Neuronal stem cell (in vitro differentiated cells): ENCODE results near the gene SHISA6.

ENCODE experiments used
- DNase-seq: peaks from one replicate; pipeline ENCODE4 v3.0.0-alpha.2; 2013; ENCODE audit warnings: low spot score
- H2AFZ ChIP-seq: one replicate; pipeline ENCODE4 v1.6.1; 2013; ENCODE audit warnings: mild to moderate bottlenecking, low read length, inconsistent platforms
- H2AK5ac ChIP-seq: 2 replicates; pipeline ENCODE4 v1.6.1; 2013; ENCODE audit warnings: low read depth, mild to moderate bottlenecking, inconsistent platforms, low read length, moderate library complexity, mixed read lengths
- H2BK120ac ChIP-seq: 2 replicates; pipeline ENCODE4 v1.6.1; 2013; ENCODE audit warnings: low read depth, mild to moderate bottlenecking, inconsistent platforms, low read length, moderate library complexity, mixed read lengths
- H2BK12ac ChIP-seq: one replicate; pipeline ENCODE4 v1.6.1; 2013; ENCODE audit warnings: low read length, inconsistent platforms
- H2BK15ac ChIP-seq: 2 replicates; pipeline ENCODE4 v1.6.1; 2013; ENCODE audit warnings: mild to moderate bottlenecking, low read length, inconsistent platforms, mixed read lengths
- H2BK5ac ChIP-seq: one replicate; pipeline ENCODE4 v1.6.1; 2013; ENCODE audit warnings: inconsistent platforms, mild to moderate bottlenecking, low read length, moderate library complexity
- H3K14ac ChIP-seq: one replicate; pipeline ENCODE4 v1.6.1; 2013; ENCODE audit warnings: low read length, inconsistent platforms
- H3K18ac ChIP-seq: 2 replicates; pipeline ENCODE4 v1.6.1; 2013; ENCODE audit warnings: low read length, inconsistent platforms
- H3K23ac ChIP-seq: 2 replicates; pipeline ENCODE4 v1.6.1; 2013; ENCODE audit warnings: low read depth, mild to moderate bottlenecking, mixed read lengths, low read length, inconsistent platforms; ENCODE audit not compliant: poor library complexity
- H3K27ac ChIP-seq: replicated peaks from 3 replicates; pipeline ENCODE4 v1.5.1; 2013; ENCODE audit warnings: low read length, inconsistent platforms
- H3K27me3 ChIP-seq, 3 experiments: 2 replicates each; pipeline ENCODE4 v1.6.1; 2013; ENCODE audit warnings: low read length in 3 of 3, mild to moderate bottlenecking in 2 of 3, inconsistent platforms in 1 of 3, low read depth in 1 of 3, mixed read lengths in 1 of 3, moderate library complexity in 1 of 3; ENCODE audit not compliant: control insufficient read depth in 3 of 3, insufficient read depth in 3 of 3
- H3K36me3 ChIP-seq, 2 donors: replicated peaks in 1 of 2; 2 replicates each; pipeline ENCODE4 v1.6.1; 2013; ENCODE audit warnings: low read length in 2 of 2; ENCODE audit not compliant: control insufficient read depth in 2 of 2, insufficient read depth in 2 of 2
- H3K4ac ChIP-seq: 2 replicates; pipeline ENCODE4 v1.6.1; 2013; ENCODE audit warnings: inconsistent platforms, mild to moderate bottlenecking, low read length, moderate library complexity
- H3K4me1 ChIP-seq, 2 donors: 1 replicate in 1 of 2; 2 replicates in 1 of 2; pipeline ENCODE4 v1.6.1; 2013; ENCODE audit warnings: low read length in 2 of 2, low read depth in 1 of 2; ENCODE audit not compliant: control insufficient read depth in 2 of 2, insufficient read depth in 1 of 2
- H3K4me2 ChIP-seq: one replicate; pipeline ENCODE4 v1.6.1; 2013; ENCODE audit warnings: mild to moderate bottlenecking, low read length, inconsistent platforms; ENCODE audit not compliant: insufficient read depth, poor library complexity, severe bottlenecking
- H3K4me3 ChIP-seq, 2 donors: 2 replicates each; pipeline ENCODE4 v1.5.1; 2013; ENCODE audit warnings: low read length in 2 of 2, mild to moderate bottlenecking in 2 of 2, inconsistent platforms in 1 of 2, moderate library complexity in 1 of 2
- H3K79me1 ChIP-seq: one replicate; pipeline ENCODE4 v1.6.1; 2013; ENCODE audit warnings: low read depth, mild to moderate bottlenecking, inconsistent platforms, low read length, moderate library complexity
- H3K9ac ChIP-seq: one replicate; pipeline ENCODE4 v1.6.1; 2013; ENCODE audit warnings: mild to moderate bottlenecking, low read depth, low read length, inconsistent platforms; ENCODE audit not compliant: poor library complexity
- H3K9me3 ChIP-seq, 2 donors: replicated peaks in 1 of 2; 2 replicates each; pipeline versions ENCODE3 to v1.6.1; 2013; ENCODE audit warnings: low read length in 2 of 2, mild to moderate bottlenecking in 2 of 2, inconsistent platforms in 1 of 2, low read depth in 1 of 2, mixed read lengths in 1 of 2, moderate library complexity in 1 of 2; ENCODE audit not compliant: control insufficient read depth in 2 of 2, insufficient read depth in 1 of 2
- H4K8ac ChIP-seq: one replicate; pipeline ENCODE4 v1.6.1; 2013; ENCODE audit warnings: low read depth, mild to moderate bottlenecking, inconsistent platforms, low read length, moderate library complexity
- H4K91ac ChIP-seq: one replicate; pipeline ENCODE4 v1.6.1; 2013; ENCODE audit warnings: low read length, low read depth, mild to moderate bottlenecking, inconsistent platforms; ENCODE audit not compliant: poor library complexity
- WGBS, 2 donors: extraction: QIAGEN DNeasy Blood & Tissue Kit; methylation state at CpG; one replicate each; pipeline ENCODE4 v1.1.7; 2013; ENCODE audit warnings: missing lambda C conversion rate in 2 of 2, mixed read lengths in 1 of 2; ENCODE audit not compliant: insufficient read length in 2 of 2, insufficient replicate concordance in 1 of 2; ENCODE audit errors: extremely low coverage in 2 of 2; 5-methylcytosine and 5-hydroxymethylcytosine counted together

Gene SHISA6

GRCh38 chr17:11547853-11548252 lies 306.8 kb downstream of the SHISA6 start:
- Histone ChIP-seq H4K8ac (no peak overlapping the region), H3K18ac (no peak overlapping the region), H2BK5ac (no peak overlapping the region), H3K4me2 (no peak overlapping the region), H3K14ac (no peak overlapping the region), H2BK120ac (no peak overlapping the region), H3K4ac (no peak overlapping the region), H3K9ac (no peak overlapping the region), H2AK5ac (no peak overlapping the region), H3K4me3 (no peak overlapping the region), H3K27me3 (no peaks in the 10 kb centered on the region), H3K9me3 (no peaks in the 10 kb centered on the region), H4K91ac (no peak overlapping the region), H3K4me1 (peaks cover 0 to 4% of the 10 kb centered on the region in 2 donors), H3K27ac (no peak overlapping the region), H2AFZ (no peak overlapping the region), H3K23ac (no peak overlapping the region), H2BK12ac (no peak overlapping the region), H3K36me3 (no peaks in the 10 kb centered on the region), H3K79me1 (no peaks in the 10 kb centered on the region), H2BK15ac (no peak overlapping the region)
- WGBS, 2 donors, result no CpG with 5 or more reads among the region's 4 CpGs
- DNase-seq, result no peak

DNA sequence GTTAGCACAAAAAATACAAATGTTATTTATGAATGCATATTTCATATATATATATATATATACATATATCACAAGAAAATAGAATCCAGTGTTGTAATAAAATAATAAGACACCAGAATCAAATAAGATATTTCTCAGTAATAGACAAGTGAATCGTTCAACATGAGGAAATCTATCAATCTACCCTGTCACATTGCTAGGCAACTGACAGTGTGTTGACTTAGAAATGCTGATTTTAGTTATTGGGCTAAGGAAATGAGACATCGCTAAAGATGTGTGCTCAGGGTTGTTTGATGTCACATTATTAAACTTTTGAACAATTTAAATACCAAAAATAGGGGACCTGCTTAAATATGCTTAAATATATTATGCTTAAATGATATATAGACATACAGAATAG lies 307.4 kb downstream of the SHISA6 start:
- no peak overlapping the region for H2BK120ac ChIP-seq
- no peak overlapping the region for H3K4ac ChIP-seq
- H2AFZ ChIP-seq, result no peak overlapping the region
- H4K8ac ChIP-seq, result no peak overlapping the region
- no peaks in the 10 kb centered on the region for H3K79me1 ChIP-seq
- H2BK12ac ChIP-seq, result no peak overlapping the region
- H2BK5ac ChIP-seq, result no peak overlapping the region
- H2AK5ac ChIP-seq, result no peak overlapping the region
- no CpG with 5 or more reads among the region's 2 CpGs for WGBS, 2 donors
- no peak overlapping the region for H4K91ac ChIP-seq
- H3K9me3 ChIP-seq, result no peaks in the 10 kb centered on the region
- no peak overlapping the region for H3K14ac ChIP-seq
- H2BK15ac ChIP-seq, result no peak overlapping the region
- no peak overlapping the region for H3K18ac ChIP-seq
- no peak overlapping the region for H3K9ac ChIP-seq
- H3K23ac ChIP-seq, result no peak overlapping the region
- H3K4me2 ChIP-seq, result no peak overlapping the region
- no peaks in the 10 kb centered on the region for H3K27me3 ChIP-seq
- no peaks in the 10 kb centered on the region for H3K36me3 ChIP-seq
- DNase-seq, result no peak
- H3K4me1 ChIP-seq, result peaks cover 0 to 5% of the 10 kb centered on the region in 2 donors
- no peak overlapping the region for H3K4me3 ChIP-seq
- H3K27ac ChIP-seq, result no peak overlapping the region

DNA sequence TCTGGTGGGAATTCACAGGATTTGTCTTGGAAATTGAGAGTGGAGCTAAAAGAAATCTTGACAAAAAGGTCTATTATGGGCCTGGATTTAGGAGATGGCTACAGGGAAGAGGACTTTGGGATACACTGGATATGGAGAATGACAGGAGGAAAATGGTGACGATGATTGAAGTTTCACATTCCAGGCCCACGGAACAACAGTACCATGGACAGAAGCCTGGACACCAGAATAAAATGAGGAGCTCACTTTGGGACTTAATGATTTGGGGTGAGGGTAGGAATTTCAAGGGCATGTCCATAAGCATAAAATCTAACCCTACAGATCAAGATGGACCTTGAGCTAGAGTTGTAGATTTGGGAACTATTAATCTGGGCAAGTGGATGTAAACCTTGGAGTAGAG lies 309.4 kb downstream of the SHISA6 start:
- Histone ChIP-seq H3K4me2 (no peak overlapping the region), H3K4me1 (peaks cover 0 to 5% of the 10 kb centered on the region in 2 donors), H4K91ac (no peak overlapping the region), H3K36me3 (no peaks in the 10 kb centered on the region), H2BK120ac (no peak overlapping the region), H3K27me3 (no peaks in the 10 kb centered on the region), H3K4me3 (no peak overlapping the region), H2BK12ac (no peak overlapping the region), H3K9me3 (no peaks in the 10 kb centered on the region), H3K14ac (no peak overlapping the region), H4K8ac (no peak overlapping the region), H3K4ac (no peak overlapping the region), H3K9ac (no peak overlapping the region), H2BK15ac (no peak overlapping the region), H3K79me1 (no peaks in the 10 kb centered on the region), H3K27ac (no peak overlapping the region), H3K18ac (no peak overlapping the region), H3K23ac (no peak overlapping the region), H2AK5ac (no peak overlapping the region), H2AFZ (no peak overlapping the region), H2BK5ac (no peak overlapping the region)
- no peak for DNase-seq
- no CpG with 5 or more reads among the region's 2 CpGs for WGBS, 2 donors

DNA sequence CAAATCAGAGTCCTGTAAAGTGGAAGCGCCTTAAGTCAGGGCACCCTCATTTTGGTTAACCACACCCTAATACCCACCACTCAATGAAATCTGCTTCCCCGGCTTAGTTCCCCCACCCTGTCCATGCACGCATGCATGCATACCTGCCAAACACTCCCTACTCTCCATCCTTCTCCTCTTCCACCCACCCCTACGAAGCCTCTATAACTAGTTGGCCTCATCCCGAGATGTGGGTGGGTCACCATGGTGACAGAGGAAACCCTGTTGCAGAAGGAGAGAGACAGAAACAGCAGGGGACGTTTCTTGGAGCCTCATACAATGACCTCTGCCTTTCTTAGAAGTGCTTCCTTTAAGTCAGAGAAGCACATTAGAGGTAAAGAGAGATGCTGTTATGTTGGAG lies 310.4 kb downstream of the SHISA6 start:
- no CpG with 5 or more reads among the region's 6 CpGs for WGBS, 2 donors
- no peak overlapping the region for H3K18ac ChIP-seq
- no peak overlapping the region for H3K23ac ChIP-seq
- no peak overlapping the region for H3K9ac ChIP-seq
- H3K79me1 ChIP-seq, result no peaks in the 10 kb centered on the region
- H2BK15ac ChIP-seq, result no peak overlapping the region
- H2BK12ac ChIP-seq, result no peak overlapping the region
- no peak overlapping the region for H3K4me3 ChIP-seq
- peaks cover 0 to 5% of the 10 kb centered on the region in 2 donors for H3K4me1 ChIP-seq
- no peak overlapping the region for H3K27ac ChIP-seq
- H4K91ac ChIP-seq, result no peak overlapping the region
- H2BK5ac ChIP-seq, result no peak overlapping the region
- no peak overlapping the region for H2BK120ac ChIP-seq
- H3K14ac ChIP-seq, result no peak overlapping the region
- no peak overlapping the region for H3K4me2 ChIP-seq
- no peak overlapping the region for H4K8ac ChIP-seq
- no peaks in the 10 kb centered on the region for H3K27me3 ChIP-seq
- no peak overlapping the region for H2AK5ac ChIP-seq
- H3K36me3 ChIP-seq, result no peaks in the 10 kb centered on the region
- H3K4ac ChIP-seq, result no peak overlapping the region
- no peaks in the 10 kb centered on the region for H3K9me3 ChIP-seq
- no peak for DNase-seq
- H2AFZ ChIP-seq, result no peak overlapping the region
